Uterus (tissue), 4 donors: ENCODE data around the gene CCDC47. TPM values are rescaled to one million over a fixed set of nuclear protein-coding genes. Genes with fewer than 3 reads are reported as not detected.

Source experiments
- DNase-seq, 2 donors: peaks; one replicate each; pipeline ENCODE4 v3.0.0-alpha.2; 2019 to 2020
- H3K27ac ChIP-seq, 2 donors: fragments of 200-600 bp; sonication (generic); 1 replicate in 1 of 2; 2 replicates in 1 of 2; pipeline ENCODE4 v1.5.1; 2016 to 2018
- H3K27me3 ChIP-seq, 2 donors: fragments of 200-600 bp; sonication (generic); one replicate each; pipeline ENCODE4 v1.5.1; 2018 to 2019; ENCODE audit warnings: control low read depth in 1 of 2
- H3K36me3 ChIP-seq, 2 donors: fragments of 200-600 bp; sonication (generic); one replicate each; pipeline ENCODE4 v1.5.1; 2019; ENCODE audit warnings: control low read depth in 1 of 2
- H3K4me1 ChIP-seq, 2 donors: fragments of 200-600 bp; sonication (generic); one replicate each; pipeline ENCODE4 v1.5.1; 2018 to 2019; ENCODE audit warnings: control low read depth in 1 of 2
- H3K4me3 ChIP-seq, 2 donors: fragments of 200-600 bp; sonication (generic); 1 replicate in 1 of 2; 2 replicates in 1 of 2; pipeline ENCODE4 v1.5.1; 2018 to 2019; ENCODE audit warnings: mild to moderate bottlenecking in 1 of 2
- H3K9me3 ChIP-seq, 2 donors: fragments of 200-600 bp; sonication (generic); one replicate each; pipeline ENCODE4 v1.5.1; 2019; ENCODE audit warnings: control low read depth in 1 of 2
- POLR2A ChIP-seq, 2 donors: fragments of 450-650 bp; IDR thresholded peaks; one replicate each; pipeline ENCODE4 v1.6.1; 2016; ENCODE audit warnings: antibody characterized with exemption in 2 of 2, mild to moderate bottlenecking in 1 of 2, moderate library complexity in 1 of 2
- intact Hi-C: fragments of 100-400 bp; cut with DNase I; formaldehyde crosslinking; loops from one replicate; pipeline ENCODE4 v1.15.1; 2023; ENCODE audit warnings: low total_unique reads
- total RNA-seq, 4 donors: library from RNA; depleted of rRNA in 3 of 4; stranded (reverse); fragments of >200 nt in 3 of 4; gene quantifications; one replicate each; pipeline versions ENCODE4 v1.1.0 to v1.2.4, GENCODE V29; 2014 to 2023
- TF ChIP-seq, protein P1 (sequence below), 4 experiments: fragments of 200-600 bp in 2 of 4; fragments of 450-650 bp in 2 of 4; sonication (generic) in 2 of 4; IDR thresholded peaks; one replicate each; pipeline ENCODE4 v1.5.1; 2016 to 2019; ENCODE audit warnings: antibody characterized with exemption in 4 of 4, mild to moderate bottlenecking in 2 of 4, moderate library complexity in 1 of 4
- donor health status: DM: yes; HTN: yes; CAD: no.

Gene CCDC47
- total RNA-seq, 4 donors from 2014 or later = 15.1 to 91.5 (median 49.3) TPM

DNA sequence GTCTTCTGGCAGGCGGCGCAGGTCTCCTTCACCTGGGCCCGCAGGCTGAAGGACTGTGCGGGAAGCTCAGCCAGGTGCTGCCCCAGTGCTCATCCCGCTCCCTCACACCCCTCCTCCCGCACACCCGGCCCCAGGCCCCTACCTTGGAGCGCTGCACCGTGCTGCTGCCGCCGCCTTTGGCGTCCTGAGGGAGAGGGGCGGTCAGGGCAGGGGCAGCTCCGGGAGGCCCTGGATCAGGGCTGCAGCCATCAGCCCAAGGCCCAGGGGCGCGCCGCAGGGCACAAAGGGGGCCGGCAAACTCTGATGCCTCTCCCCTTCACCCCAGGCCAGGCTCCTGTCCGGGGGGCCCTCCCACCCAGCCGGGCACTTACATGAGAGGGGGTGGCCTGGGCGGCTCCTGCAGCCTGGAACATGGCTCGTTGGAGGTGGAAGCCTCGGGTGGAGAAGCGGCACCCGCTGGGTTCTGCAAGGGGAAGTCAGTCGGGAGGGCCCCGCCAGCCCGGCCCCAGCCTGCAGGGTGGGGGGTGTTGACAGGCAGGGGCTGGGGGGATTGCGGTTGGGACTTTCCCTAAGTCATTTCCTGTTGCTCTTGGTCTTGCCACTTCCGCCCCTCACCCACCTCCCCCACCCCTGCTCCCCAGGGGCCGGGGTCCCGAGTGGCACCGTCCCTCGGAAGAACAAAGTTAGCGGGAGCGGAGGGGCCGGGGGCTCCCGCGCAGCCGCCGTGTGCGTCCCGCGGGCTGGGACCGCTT lies 74.3 kb downstream of the CCDC47 start:
- Histone ChIP-seq H3K9me3 (no peaks in the 10 kb centered on the region), H3K27ac (peak overlapping the region; percentile 31 to 73), H3K4me3 (peak overlapping the region in 1 of 2 donors; percentile 64), H3K27me3 (no peaks in the 10 kb centered on the region), H3K4me1 (peaks cover 0 to 10% of the 10 kb centered on the region in 2 donors), H3K36me3 (no peaks in the 10 kb centered on the region)
- TF ChIP-seq POLR2A (IDR thresholded peaks at IDR 0.05) = no peak
- TF ChIP-seq, protein P1, sequence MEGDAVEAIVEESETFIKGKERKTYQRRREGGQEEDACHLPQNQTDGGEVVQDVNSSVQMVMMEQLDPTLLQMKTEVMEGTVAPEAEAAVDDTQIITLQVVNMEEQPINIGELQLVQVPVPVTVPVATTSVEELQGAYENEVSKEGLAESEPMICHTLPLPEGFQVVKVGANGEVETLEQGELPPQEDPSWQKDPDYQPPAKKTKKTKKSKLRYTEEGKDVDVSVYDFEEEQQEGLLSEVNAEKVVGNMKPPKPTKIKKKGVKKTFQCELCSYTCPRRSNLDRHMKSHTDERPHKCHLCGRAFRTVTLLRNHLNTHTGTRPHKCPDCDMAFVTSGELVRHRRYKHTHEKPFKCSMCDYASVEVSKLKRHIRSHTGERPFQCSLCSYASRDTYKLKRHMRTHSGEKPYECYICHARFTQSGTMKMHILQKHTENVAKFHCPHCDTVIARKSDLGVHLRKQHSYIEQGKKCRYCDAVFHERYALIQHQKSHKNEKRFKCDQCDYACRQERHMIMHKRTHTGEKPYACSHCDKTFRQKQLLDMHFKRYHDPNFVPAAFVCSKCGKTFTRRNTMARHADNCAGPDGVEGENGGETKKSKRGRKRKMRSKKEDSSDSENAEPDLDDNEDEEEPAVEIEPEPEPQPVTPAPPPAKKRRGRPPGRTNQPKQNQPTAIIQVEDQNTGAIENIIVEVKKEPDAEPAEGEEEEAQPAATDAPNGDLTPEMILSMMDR (IDR thresholded peaks at IDR 0.05) = no peak
- DNase-seq = peak in 1 of 2 donors; percentile 33
- intact Hi-C loops = no loop called here

DNA sequence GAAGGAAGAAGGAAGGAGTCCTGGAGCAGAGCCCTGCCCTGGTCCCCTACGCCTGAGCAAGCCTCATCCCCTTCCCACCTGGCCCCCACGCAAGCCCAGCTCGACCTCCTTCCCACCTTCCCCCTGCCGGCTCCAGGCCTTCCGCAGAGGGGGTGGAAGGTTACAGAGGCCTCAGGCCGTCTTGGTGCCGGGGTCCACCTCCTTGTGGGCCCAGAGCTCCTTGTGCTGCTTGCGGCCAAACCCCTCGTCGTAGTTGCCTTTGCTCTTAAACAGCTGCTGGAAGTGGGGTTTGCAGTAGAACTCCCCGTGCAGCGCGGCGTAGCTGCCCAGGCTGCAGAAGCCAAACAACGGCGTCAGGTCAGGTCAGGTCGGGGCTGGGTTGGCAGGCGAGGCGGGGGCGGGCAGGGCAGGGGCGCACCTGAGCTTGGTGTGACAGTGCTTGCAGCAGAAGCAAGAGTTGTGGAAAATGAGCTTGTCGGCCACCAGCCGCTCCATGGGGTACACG lies 75.0 kb downstream of the CCDC47 start:
- Histone ChIP-seq H3K4me1 (peaks cover 0 to 10% of the 10 kb centered on the region in 2 donors), H3K27ac (peak overlapping the region in 1 of 2 donors; percentile 73), H3K9me3 (no peaks in the 10 kb centered on the region), H3K36me3 (no peaks in the 10 kb centered on the region), H3K27me3 (no peaks in the 10 kb centered on the region), H3K4me3 (no peak overlapping the region)
- TF ChIP-seq, protein P1 (IDR thresholded peaks at IDR 0.05) = no peak
- TF ChIP-seq POLR2A (IDR thresholded peaks at IDR 0.05) = no peak
- intact Hi-C loops = no loop called here
- DNase-seq = no peak

DNA sequence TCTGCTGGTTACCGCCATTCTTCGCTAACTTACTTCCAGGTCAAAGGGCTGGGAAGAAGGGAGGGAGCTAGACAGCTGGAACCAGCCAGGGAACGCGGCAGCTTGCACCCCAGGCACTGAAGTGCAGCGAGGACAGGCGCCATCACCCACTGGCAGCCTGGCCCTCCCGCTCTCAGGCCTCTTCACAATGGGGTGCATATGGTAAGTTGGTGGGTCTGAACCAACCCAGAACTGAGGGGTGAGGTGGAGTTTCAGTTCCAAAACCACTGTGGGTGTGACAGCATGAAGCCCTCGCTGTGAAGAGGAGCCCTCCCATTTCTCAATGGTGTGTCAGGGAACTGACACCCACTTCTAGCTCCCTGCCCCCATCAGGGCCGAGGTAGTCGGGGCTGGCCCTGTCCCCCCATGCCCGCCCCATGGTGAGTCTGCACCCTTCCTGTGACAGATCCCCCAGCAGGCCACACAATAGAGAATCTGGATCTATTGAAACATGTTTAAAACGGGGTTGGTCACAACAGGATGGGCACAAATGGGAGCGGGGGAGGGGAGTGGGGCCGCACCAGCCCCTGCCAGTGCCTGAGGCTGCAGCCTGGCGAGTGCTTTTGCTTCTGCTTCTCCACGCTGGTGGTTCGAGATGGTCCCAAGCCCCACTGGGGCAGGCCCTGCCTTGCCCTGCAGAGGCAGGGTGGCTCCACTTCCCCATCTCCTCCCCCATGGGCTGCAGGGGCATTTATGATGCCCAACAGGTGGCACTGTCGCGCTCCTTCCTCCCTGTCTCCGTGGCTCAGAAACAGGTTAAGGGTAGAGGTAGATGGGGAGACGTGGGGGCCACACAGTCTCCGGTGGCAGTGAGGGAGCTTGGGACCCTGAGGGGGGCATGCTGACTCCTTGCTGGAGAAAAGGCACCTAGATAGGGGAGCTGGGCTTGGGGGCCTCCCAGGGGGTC lies 75.8 kb downstream of the CCDC47 start:
- Histone ChIP-seq H3K9me3 (no peaks in the 10 kb centered on the region), H3K27ac (no peak overlapping the region), H3K36me3 (no peaks in the 10 kb centered on the region), H3K27me3 (no peaks in the 10 kb centered on the region), H3K4me1 (peaks cover 0 to 10% of the 10 kb centered on the region in 2 donors), H3K4me3 (no peak overlapping the region)
- intact Hi-C loops = no loop called here
- no peak for DNase-seq
- TF ChIP-seq, protein P1 (IDR thresholded peaks at IDR 0.05) = peak in 1 of 4 experiments; percentile 14
- TF ChIP-seq POLR2A (IDR thresholded peaks at IDR 0.05) = no peak

DNA sequence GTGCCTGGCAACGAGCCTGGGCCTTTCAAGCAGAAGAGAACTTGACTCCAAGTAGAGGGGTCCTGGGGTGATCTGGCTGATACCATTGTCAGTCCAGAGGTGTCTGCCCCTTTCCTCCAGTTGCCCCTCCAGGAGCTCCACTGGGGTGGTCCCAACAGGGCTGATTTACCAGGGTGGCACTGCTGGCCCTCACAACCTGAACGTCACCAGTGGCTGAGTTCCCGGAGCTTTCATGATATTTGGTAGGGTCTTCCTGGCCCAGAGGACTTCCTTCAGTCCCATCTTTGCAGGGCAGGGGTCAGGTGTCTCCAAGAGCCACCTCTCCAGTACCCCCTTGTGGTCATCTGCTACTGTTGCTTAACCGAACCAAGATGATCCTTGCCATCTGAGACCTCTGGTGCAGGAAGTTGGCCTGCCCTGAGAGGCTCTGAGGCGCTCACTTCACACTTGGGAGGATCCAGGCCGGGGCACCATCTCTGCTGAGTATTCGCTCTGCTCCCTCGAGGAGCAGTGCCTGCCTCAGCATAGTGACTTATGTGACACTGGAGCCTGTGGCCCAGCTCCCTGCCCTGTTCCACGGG lies 76.9 kb downstream of the CCDC47 start:
- no peak for TF ChIP-seq POLR2A (IDR thresholded peaks at IDR 0.05)
- TF ChIP-seq, protein P1 (IDR thresholded peaks at IDR 0.05) = peak in 3 of 4 experiments; percentile 16 to 23 (median 21)
- intact Hi-C loops = no loop called here
- Histone ChIP-seq H3K9me3 (no peaks in the 10 kb centered on the region), H3K27me3 (no peaks in the 10 kb centered on the region), H3K4me3 (no peak overlapping the region), H3K4me1 (peaks cover 0 to 10% of the 10 kb centered on the region in 2 donors), H3K27ac (no peak overlapping the region), H3K36me3 (no peaks in the 10 kb centered on the region)
- no peak for DNase-seq
